Neural cell (in vitro differentiated cells): ENCODE results near the gene EHMT1. TPM values are rescaled to one million over a fixed set of nuclear protein-coding genes. Genes with fewer than 3 reads are reported as not detected.

Source experiments
- H2AFZ ChIP-seq: fragments of 200-600, 300-800 bp; sonication (generic), shearing (Covaris generic); 2 replicates; pipeline ENCODE4 v1.6.0; 2014; ENCODE audit warnings: low read depth, mild to moderate bottlenecking, antibody characterized with exemption, low read length, moderate library complexity
- H3F3A ChIP-seq: fragments of 200-600 bp; shearing (Covaris generic); 2 replicates; pipeline ENCODE4 v1.6.1; 2016; ENCODE audit warnings: mild to moderate bottlenecking, moderate library complexity, mixed read lengths, antibody characterized with exemption, low read length; ENCODE audit not compliant: insufficient read depth, poor library complexity, severe bottlenecking
- H3K27ac ChIP-seq: fragments of 200-600, 300-800 bp; sonication (generic), shearing (Covaris generic); 2 replicates; pipeline ENCODE4 v1.5.1; 2014; ENCODE audit warnings: mild to moderate bottlenecking, low read length, moderate library complexity
- H3K27me3 ChIP-seq: fragments of 300-800, 200-600 bp; sonication (generic), shearing (Covaris generic); 2 replicates; pipeline ENCODE4 v1.6.0; 2014; ENCODE audit warnings: mild to moderate bottlenecking, low read depth, low read length, moderate library complexity; ENCODE audit not compliant: insufficient read depth
- H3K36me3 ChIP-seq: fragments of 300-800, 200-600 bp; sonication (generic), shearing (Covaris generic); 2 replicates; pipeline ENCODE4 v1.5.1; 2014; ENCODE audit warnings: mild to moderate bottlenecking, antibody characterized with exemption, low read length, moderate library complexity; ENCODE audit not compliant: insufficient read depth
- H3K4me2 ChIP-seq: fragments of 300-800, 200-600 bp; sonication (generic), shearing (Covaris generic); 2 replicates; pipeline ENCODE4 v1.6.0; 2014; ENCODE audit warnings: mild to moderate bottlenecking, low read length
- H3K4me3 ChIP-seq: fragments of 300-800, 200-600 bp; sonication (generic), shearing (Covaris generic); 2 replicates; pipeline ENCODE4 v1.5.1; 2014; ENCODE audit warnings: mild to moderate bottlenecking, low read length, moderate library complexity
- H3K79me2 ChIP-seq: fragments of 200-600 bp; shearing (Covaris generic); replicated peaks from 2 replicates; pipeline ENCODE4 v1.6.0; 2014; ENCODE audit warnings: mild to moderate bottlenecking, low read length, moderate library complexity; ENCODE audit not compliant: insufficient read depth
- H3K9ac ChIP-seq: fragments of 300-800, 200-600 bp; sonication (generic), shearing (Covaris generic); 2 replicates; pipeline ENCODE4 v1.6.1; 2016; ENCODE audit warnings: mild to moderate bottlenecking, low read length, mixed read lengths
- H3K9me2 ChIP-seq: fragments of 200-600 bp; shearing (Covaris generic); 2 replicates; pipeline ENCODE4 v1.6.1; 2016; ENCODE audit warnings: mild to moderate bottlenecking, low read length, mixed read lengths; ENCODE audit not compliant: insufficient read depth
- H3K9me3 ChIP-seq: fragments of 200-600, 300-800 bp; sonication (generic), shearing (Covaris generic); 2 replicates; pipeline ENCODE4 v1.6.1; 2016; ENCODE audit warnings: mild to moderate bottlenecking, mixed run types, low read length, moderate library complexity, mixed read lengths
- H4K20me1 ChIP-seq: fragments of 200-600 bp; shearing (Covaris generic); 2 replicates; pipeline ENCODE4 v1.6.1; 2016; ENCODE audit warnings: mild to moderate bottlenecking, mixed run types; ENCODE audit not compliant: insufficient read depth
- CTCF ChIP-seq: fragments of 450-650 bp; IDR thresholded peaks from 2 replicates; pipeline ENCODE4 v1.5.1; 2014; ENCODE audit warnings: antibody characterized with exemption, mild to moderate bottlenecking, moderate library complexity; ENCODE audit not compliant: poor library complexity, severe bottlenecking
- EP300 ChIP-seq: fragments of 450-650 bp; conservative IDR thresholded peaks from 2 replicates; pipeline ENCODE4 v1.6.1; 2014; ENCODE audit warnings: antibody characterized with exemption, mild to moderate bottlenecking, moderate library complexity; ENCODE audit not compliant: poor library complexity, severe bottlenecking
- EZH2 ChIP-seq: fragments of 200-600, 300-800 bp; shearing (Covaris generic), sonication (generic); IDR thresholded peaks from 2 replicates; pipeline ENCODE4 v1.6.1; 2014; ENCODE audit warnings: antibody characterized with exemption, low read length, borderline replicate concordance, mild to moderate bottlenecking; ENCODE audit not compliant: insufficient read depth, poor library complexity, severe bottlenecking
- MXI1 ChIP-seq: fragments of 450-650 bp; conservative IDR thresholded peaks from 2 replicates; pipeline ENCODE4 v1.6.1; 2014; ENCODE audit warnings: antibody characterized with exemption, mild to moderate bottlenecking; ENCODE audit not compliant: poor library complexity, severe bottlenecking
- POLR2AphosphoS5 ChIP-seq: IDR thresholded peaks from 2 replicates; pipeline ENCODE4 v1.6.1; 2012
- RAD21 ChIP-seq: fragments of 450-650 bp; conservative IDR thresholded peaks from 2 replicates; pipeline ENCODE4 v1.6.1; 2014; ENCODE audit warnings: antibody characterized with exemption, mild to moderate bottlenecking, moderate library complexity
- REST ChIP-seq: IDR thresholded peaks from 2 replicates; pipeline ENCODE4 v1.6.1; 2012; ENCODE audit warnings: borderline replicate concordance
- SMC3 ChIP-seq: fragments of 450-650 bp; conservative IDR thresholded peaks from 2 replicates; pipeline ENCODE4 v1.6.1; 2014; ENCODE audit warnings: antibody characterized with exemption, mild to moderate bottlenecking, moderate library complexity; ENCODE audit not compliant: poor library complexity
- TAF1 ChIP-seq: IDR thresholded peaks from 2 replicates; pipeline ENCODE4 v1.6.1; 2012; ENCODE audit warnings: low read depth
- polyA plus RNA-seq: library from polyadenylated mRNA; depleted of rRNA; stranded (reverse); fragments of >200 nt; gene quantifications from 2 replicates; pipeline ENCODE4 v1.2.3, GENCODE V29; 2014

Gene EHMT1
- polyA plus RNA-seq, 1 donor from 2014 or later, result 53.0 TPM

GRCh38 chr9:137674976-137675320 is 56.1 kb downstream of the EHMT1 start:
- Histone ChIP-seq H3K9ac (no peak overlapping the region), H2AFZ (no peak overlapping the region), H3K27me3 (no peaks in the 10 kb centered on the region), H3K27ac (no peak overlapping the region), H3F3A (no peaks in the 10 kb centered on the region), H3K9me2 (no peaks in the 10 kb centered on the region), H3K79me2 (peaks cover 55% of the 10 kb centered on the region), H3K9me3 (no peaks in the 10 kb centered on the region), H3K4me2 (no peak overlapping the region), H3K4me3 (no peak overlapping the region), H4K20me1 (peaks cover 4% of the 10 kb centered on the region), H3K36me3 (no peaks in the 10 kb centered on the region)
- TF ChIP-seq EP300 (no peak), TAF1 (no peak), POLR2AphosphoS5 (no peak), MXI1 (no peak), REST (no peak), EZH2 (no peak), SMC3 (no peak), RAD21 (no peak), CTCF (no peak)

- no peak for TF ChIP-seq RAD21
- no peak for TF ChIP-seq POLR2AphosphoS5
- TF ChIP-seq EZH2, result no peak
- TF ChIP-seq TAF1, result no peak
- no peak for TF ChIP-seq CTCF
- TF ChIP-seq SMC3, result no peak
- no peak for TF ChIP-seq EP300
- TF ChIP-seq REST, result no peak
- TF ChIP-seq MXI1, result no peak
- no peaks in the 10 kb centered on the region for H3F3A ChIP-seq
- H3K9ac ChIP-seq, result no peak overlapping the region
- H3K27ac ChIP-seq, result no peak overlapping the region
- H4K20me1 ChIP-seq, result peaks cover 7% of the 10 kb centered on the region
- H3K4me2 ChIP-seq, result no peak overlapping the region
- no peaks in the 10 kb centered on the region for H3K27me3 ChIP-seq
- H3K79me2 ChIP-seq, result peaks cover 71% of the 10 kb centered on the region
- H3K4me3 ChIP-seq, result no peak overlapping the region
- no peak overlapping the region for H2AFZ ChIP-seq
- no peaks in the 10 kb centered on the region for H3K9me3 ChIP-seq
- no peaks in the 10 kb centered on the region for H3K36me3 ChIP-seq
- H3K9me2 ChIP-seq, result no peaks in the 10 kb centered on the region
Observed at GRCh38 chr9:137676998-137677397, 58.2 kb downstream of the EHMT1 start.
